ENCODE results near the gene MLH3.

DNA sequence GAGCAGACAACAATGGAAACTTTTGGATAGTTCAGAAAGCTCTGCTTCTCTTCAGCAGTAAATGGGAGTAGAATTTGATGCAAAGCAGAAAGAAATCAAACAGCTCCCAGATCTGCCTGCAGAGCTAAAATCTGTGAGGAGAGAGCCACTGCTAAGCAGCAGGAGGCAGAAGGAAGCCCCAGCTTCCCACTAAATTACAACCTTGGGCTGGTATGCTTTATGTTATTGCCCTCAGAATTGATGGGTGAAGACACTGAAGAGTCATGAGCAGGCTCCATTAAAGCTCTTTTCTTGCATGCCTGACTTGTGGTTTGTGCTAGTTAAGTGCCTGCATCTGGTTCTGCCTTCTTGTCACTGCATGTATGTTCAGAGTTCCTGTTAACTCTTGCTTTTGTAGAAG is 26.5 kb upstream of the MLH3 start:
- TF ChIP-seq, protein P1, sequence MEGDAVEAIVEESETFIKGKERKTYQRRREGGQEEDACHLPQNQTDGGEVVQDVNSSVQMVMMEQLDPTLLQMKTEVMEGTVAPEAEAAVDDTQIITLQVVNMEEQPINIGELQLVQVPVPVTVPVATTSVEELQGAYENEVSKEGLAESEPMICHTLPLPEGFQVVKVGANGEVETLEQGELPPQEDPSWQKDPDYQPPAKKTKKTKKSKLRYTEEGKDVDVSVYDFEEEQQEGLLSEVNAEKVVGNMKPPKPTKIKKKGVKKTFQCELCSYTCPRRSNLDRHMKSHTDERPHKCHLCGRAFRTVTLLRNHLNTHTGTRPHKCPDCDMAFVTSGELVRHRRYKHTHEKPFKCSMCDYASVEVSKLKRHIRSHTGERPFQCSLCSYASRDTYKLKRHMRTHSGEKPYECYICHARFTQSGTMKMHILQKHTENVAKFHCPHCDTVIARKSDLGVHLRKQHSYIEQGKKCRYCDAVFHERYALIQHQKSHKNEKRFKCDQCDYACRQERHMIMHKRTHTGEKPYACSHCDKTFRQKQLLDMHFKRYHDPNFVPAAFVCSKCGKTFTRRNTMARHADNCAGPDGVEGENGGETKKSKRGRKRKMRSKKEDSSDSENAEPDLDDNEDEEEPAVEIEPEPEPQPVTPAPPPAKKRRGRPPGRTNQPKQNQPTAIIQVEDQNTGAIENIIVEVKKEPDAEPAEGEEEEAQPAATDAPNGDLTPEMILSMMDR (IDR thresholded peaks at IDR 0.05): no peak
- no peak for TF ChIP-seq EZH2 (IDR thresholded peaks at IDR 0.05)

Measured in neural progenitor cell (in vitro differentiated cells).